NCI-H2081 treated with DMSO at 0.1 percent for 48 hours (cell line): ENCODE results near the gene GAL3ST3.
A peak's percentile ranks its signal among the peaks of the same experiment; 100 is the strongest.
"Not testable (repeated sequence)": the region's sequence is repeated elsewhere in the genome, so short reads cannot be mapped to it uniquely, and the experiment has no call there.

ENCODE experiments used
- DNase-seq: peaks from one replicate; lab custom pipeline; 2025; lab: John Stamatoyannopoulos, UW

Gene GAL3ST3

DNA sequence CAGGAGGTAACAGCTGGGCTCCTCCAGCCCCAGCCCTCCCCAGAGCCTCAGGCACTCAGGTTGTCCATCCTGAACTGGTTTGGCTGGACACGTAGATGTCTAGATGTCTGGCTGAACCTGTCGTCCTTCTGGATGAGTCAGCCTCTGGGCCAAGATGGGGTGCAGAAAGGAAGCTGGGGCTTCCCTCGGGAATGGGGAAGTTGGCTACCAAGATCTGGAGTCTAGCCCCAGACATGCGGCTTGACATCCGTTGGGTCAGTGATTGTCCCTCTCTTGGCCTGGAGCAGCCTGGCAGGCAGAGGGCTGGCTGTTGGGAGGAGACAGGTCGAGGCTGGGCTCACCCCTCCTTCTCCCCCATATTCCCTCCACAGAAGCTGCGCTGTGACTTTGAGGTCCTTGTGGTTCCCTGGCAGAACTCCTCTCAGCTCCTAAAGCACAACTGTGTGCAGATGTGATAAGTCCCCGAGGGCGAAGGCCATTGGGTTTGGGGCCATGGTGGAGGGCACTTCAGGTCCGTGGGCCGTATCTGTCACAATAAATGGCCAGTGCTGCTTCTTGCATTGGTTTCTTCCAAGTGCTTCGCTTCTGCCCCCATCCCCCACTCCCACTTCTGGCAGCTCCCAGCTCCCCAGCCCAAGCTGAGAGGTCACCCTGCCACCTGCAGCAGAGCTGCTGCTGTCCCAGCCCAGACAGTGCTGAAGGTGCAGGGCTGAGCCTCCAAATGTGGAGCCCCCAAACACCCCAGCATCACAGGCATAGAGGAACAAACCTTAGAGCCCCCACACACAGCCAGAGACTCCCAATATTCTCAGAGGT lies 35.8 kb downstream of the GAL3ST3 start:
- DNase-seq: no peak

- no peak for DNase-seq
Measured at GRCh38 chr11:66012371-66012945, 36.5 kb downstream of the GAL3ST3 start.

GRCh38 chr11:66011785-66012303 lies 37.1 kb downstream of the GAL3ST3 start, which contains the start of gene CST6:
Gene CST6 (plus strand): TSS chr11:66012008. CDS start chr11:66012045, 37 bp downstream.
- DNase-seq: no peak

DNA sequence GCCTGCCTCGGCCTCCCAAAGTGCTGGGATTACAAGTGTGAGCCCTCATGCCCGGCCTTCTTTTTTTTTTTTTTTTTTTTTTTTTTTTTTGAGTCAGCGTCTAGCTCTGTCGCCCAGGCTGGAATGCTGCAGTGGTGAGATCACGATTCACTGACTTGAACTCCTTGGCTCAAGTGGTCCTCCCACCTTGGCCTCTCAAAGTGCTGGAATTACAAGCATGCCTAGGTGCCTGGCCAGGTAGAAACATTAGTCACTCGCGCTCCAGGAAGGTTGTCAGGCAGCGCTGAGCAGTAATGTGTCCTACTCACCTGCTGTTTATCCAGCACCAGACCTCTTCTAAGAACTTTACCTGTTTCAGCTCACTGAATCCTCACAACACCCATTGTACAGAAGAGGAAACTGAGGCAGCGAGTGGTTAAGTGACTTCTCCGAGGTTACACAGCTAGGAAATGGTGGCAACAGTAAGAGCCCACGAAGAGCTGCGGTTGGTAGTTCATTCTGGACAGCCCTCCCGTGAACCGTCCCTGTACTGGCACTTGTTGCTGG lies 37.6 kb downstream of the GAL3ST3 start:
- DNase-seq: no peak

GRCh38 chr11:66010036-66010435 lies 38.9 kb downstream of the GAL3ST3 start:
- DNase-seq: not testable (repeated sequence)

DNA sequence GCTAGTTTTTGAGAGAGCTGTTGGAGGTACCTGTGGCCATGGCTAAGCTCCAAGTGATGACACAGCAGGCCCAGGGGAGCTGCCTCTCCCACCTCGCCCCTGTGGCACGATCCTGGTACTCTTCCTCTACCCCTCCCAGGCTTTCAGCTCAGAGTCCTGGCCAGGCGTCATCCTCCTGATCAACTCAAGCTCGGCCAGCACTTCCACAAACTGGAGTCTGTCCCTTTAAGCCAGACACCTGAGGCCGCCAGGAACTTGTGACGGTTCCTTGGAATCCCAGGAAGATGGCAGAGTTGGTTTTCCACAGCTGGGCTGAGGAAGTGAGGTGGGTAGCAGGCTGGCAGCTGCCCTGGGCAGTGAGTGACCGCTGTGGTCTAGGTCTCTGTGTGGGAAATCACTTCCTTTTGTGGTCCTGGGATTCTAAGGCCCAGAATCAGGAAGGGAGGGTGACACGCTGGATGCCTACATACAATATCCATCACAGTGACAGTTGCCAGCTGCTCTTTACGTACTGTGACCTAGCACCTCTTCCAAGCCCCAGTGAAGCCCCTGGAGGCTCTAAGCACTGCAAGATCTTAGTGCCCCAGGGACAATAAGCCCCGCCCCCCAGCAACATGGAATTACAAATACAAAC lies 40.4 kb downstream of the GAL3ST3 start:
- no peak for DNase-seq

DNA sequence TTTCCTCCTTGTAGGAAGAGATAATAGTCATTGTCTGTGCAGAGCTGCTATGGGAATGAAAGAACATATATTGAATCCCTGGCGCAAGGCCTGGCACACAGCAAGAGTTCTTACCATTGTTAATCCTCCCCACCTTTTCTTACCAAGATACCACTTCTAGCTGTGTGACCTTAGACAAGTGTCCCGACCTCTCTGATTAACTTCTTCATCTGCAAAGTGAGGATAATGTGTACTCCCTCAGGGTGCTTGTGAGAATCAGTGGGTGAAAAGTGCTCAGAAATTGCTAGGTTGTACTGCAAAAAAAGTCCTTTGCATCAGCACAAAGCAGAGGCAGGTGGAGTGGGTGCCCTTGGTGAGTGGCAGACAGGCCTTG lies 40.9 kb downstream of the GAL3ST3 start:
- no peak for DNase-seq

DNA sequence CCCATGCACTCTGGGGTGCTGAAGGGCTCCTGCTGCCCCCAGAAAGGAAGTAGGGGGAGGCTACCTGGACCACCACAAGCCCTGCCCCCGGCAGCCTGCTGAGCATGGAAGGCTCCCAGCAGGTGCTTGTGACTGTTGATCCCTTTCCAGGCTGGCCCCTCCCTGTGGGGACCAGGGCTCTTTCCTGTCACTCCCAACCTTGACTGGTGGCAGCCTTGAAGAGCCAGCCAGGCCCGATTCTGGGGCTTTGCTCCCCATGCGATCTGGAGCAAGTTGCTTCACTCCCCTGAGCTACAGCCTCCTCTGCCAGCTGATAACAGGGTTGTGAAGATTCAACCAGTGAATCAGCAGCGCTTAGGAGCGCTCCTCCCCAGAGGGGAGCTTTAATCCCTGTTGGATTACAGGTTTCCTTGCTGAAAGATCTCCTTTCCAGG lies 41.7 kb downstream of the GAL3ST3 start:
- DNase-seq: no peak

DNA sequence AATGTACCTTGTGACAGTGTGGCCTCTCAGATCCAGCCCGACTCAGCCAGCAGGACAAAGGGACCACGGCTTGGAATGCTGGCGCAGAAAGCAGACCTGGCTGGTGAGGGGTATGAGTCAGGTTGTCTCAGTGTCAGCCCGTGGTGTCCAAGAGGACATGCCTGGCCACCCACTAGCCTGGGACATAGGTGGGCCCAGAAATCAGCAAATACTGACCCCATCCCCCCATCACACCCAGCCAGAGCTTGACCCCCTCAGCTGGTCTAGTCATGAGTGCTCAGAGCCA lies 42.1 kb downstream of the GAL3ST3 start:
- no peak for DNase-seq

DNA sequence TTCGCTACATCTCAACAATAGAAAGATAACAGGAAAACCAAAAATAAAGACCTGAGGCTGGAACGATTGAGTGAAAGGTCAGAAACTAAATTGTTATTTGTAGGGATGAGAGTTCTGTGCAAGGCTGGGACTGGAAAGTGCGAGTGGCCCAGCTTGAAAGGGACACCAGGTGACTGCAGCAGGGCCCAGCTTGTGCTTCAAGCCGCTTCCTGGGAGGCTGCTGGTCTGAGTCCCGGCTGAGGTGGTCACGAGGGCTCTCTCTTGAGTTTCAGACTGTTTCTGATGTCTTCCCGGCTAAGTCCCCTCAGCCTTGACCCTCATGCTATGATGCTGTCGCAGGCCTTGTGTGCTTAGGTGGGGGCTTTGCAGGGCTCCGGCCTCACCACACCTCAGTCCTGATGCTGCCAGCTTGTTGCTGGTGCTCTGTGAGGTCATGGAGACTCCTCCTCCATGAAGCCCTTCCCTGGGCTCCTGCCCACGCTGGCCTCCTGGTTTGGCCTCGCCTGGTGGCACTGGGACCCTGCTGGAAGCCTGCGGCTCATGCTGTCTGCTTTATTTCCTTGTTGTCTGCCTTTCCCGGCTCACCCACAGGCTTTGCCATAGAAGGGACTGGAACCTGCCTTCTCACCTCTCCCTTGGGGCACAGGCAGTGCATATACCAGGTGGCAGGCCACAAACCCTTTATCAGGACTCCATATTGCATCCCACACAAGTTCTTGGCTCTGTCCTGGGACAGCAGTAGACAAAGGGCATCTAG lies 42.6 kb downstream of the GAL3ST3 start:
- DNase-seq: no peak

- DNase-seq: no peak
Measured at GRCh38 chr11:66004186-66004585, 44.8 kb downstream of the GAL3ST3 start.

- DNase-seq: no peak
Measured at GRCh38 chr11:66003291-66003690, 45.7 kb downstream of the GAL3ST3 start.

DNA sequence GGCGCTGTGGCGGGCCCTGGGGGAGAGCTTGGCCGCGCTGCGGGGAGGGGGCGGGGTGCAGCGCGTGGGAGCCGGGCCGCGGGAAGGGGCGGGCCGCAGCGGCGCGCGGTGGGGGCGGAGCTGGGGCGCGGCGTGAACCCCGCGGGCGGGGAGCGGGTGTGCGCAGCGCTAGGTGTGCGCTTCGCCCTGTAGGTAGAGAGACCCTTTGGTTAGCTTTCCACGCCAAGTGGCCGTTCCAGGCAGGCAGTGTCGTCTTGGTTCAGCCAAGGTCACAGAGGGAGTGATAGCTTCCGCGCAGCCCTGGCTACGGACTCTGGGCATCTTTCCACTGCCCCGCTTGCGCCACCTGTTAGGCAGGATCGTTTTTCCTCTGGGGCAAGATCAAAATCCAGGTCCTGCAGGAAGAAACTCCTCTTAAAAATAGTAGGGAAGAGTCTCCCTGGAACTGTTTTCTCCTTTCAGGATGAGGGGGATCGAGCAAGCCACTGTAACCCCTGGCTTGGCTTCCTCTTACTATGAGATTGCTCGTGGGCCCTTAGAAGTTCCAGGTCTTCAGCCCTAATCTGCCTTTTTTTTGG lies 46.2 kb downstream of the GAL3ST3 start:
- DNase-seq: no peak

GRCh38 chr11:66001942-66002647 lies 46.9 kb downstream of the GAL3ST3 start, which contains the start of the genes BANF1 and EIF1AD:
Gene BANF1 (plus strand): TSS chr11:66002503. CDS start chr11:66003251, 748 bp downstream.
Gene EIF1AD (minus strand): TSS chr11:66002157. CDS start chr11:66000389, 1,768 bp downstream.
- DNase-seq: peak; percentile 81

DNA sequence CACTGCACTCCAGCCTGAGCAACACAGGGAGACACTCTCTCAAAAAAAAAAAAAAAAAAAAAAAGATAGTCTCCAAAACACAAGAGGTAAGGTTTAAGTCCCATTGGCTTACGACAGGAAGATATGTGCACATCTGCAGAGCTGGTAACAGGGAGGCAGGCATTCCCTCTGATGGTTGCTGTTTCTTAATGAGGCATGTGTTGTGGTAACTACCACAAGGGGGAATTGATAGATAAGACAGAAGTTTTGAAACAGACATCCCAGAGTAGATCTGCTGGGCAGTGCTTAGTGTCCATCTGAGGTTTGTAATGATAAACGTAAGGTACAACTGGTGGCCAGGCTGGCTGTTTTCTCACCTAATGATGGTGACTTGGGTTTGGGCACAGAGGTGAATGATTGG lies 51.7 kb downstream of the GAL3ST3 start:
- no peak for DNase-seq

DNA sequence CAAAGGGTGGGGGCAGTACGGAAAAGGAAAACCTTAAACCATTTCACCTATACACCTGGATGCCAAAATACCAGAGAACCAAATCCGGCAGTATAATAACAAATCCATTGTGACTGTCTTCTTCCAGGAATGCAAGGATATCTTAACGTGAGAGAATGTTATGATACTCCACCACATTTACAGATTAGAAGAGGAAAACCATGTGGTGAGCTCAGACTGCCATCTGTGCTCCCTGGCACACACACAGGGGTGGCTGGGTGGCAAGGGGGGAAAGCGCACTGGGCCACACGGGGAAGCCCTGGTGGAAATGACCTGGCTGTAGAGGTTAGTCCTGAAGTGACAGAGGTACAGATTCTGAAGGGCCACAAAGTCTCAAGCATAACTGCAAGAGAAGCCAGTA lies 56.9 kb downstream of the GAL3ST3 start:
- no peak for DNase-seq
